SK-N-SH treated with all-trans-retinoic acid at 6 μM for 48 hours (cell line): Measurements from ENCODE around the gene MYCBPAP.

Experiments used
- ESRRG ChIP-seq: fragments of 250-450 bp; sonication (Bioruptor Pico); IDR thresholded peaks from 2 replicates; pipeline ENCODE4 v1.6.1; 2021; ENCODE audit warnings: mild to moderate bottlenecking
- OSR1 ChIP-seq: fragments of 250-450 bp; sonication (Bioruptor Pico); IDR thresholded peaks from 2 replicates; pipeline ENCODE4 v1.8.0; 2022; ENCODE audit warnings: moderate library complexity, mild to moderate bottlenecking, inconsistent platforms
- PPARA ChIP-seq: fragments of 250-450 bp; sonication (Bioruptor Pico); IDR thresholded peaks from 2 replicates; pipeline ENCODE4 v1.5.0; 2020; ENCODE audit warnings: mild to moderate bottlenecking, borderline replicate concordance
- RARB ChIP-seq: fragments of 250-450 bp; sonication (Bioruptor Pico); IDR thresholded peaks from 2 replicates; pipeline ENCODE4 v1.8.0; 2021; ENCODE audit warnings: mild to moderate bottlenecking, moderate library complexity
- SNAI2 ChIP-seq: fragments of 250-450 bp; sonication (Bioruptor Pico); IDR thresholded peaks from 2 replicates; pipeline ENCODE4 v1.5.0; 2020; ENCODE audit warnings: mild to moderate bottlenecking, moderate library complexity
- ZNF565 ChIP-seq: fragments of 450-650 bp; formaldehyde crosslinking; conservative IDR thresholded peaks from 2 replicates; pipeline ENCODE4 v1.5.0; 2020; ENCODE audit warnings: low read depth, mild to moderate bottlenecking, moderate library complexity

DNA sequence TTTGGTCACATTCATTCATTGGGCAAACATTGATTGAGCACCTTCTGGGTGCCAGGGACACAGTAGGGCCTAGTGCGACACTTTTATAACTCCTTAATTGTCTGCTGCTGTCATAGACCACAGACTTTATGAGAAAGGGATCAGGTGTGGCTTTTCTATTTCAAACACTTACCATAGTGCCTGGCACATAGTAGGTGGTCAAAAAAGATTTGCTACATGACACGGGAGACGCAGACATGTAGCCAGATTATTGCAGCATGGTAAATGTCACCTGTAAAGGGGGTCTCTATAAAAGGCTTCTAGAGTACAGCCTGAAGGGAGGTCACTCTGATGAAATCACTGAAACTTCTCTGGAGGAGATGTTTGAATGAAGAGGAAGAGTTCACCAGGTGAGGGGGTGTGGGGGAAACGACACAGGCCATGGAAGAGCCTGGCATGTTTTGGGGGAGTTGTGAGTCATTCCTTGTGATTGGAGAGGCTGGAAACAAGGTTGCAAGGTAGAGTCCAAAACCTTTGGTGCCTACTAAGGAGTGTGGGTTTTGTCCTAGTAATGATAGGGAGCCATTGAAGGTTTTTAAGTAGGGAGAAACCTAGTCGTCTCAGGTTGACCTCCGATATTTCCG lies 28.0 kb upstream of the MYCBPAP start:
- TF ChIP-seq RARB (CRISPR knock-in tag) (no peak), ZNF565 (CRISPR knock-in tag) (no peak), SNAI2 (CRISPR knock-in tag) (no peak), OSR1 (CRISPR knock-in tag) (no peak), PPARA (CRISPR knock-in tag) (no peak), ESRRG (CRISPR knock-in tag) (no peak)
